ENCODE data around the gene MAN1C1. TPM values are rescaled to one million over a fixed set of nuclear protein-coding genes. Genes with fewer than 3 reads are reported as not detected.

The MAN1C1 gene
- total and polyA plus RNA-seq, 9 of the 15 experiments (the other 6 are each of a cell fraction or from before 2014, with no cell fraction given) = 0.04 to 0.44 (median 0.10) TPM; not detected in 3

- TF ChIP-seq SRSF1 (IDR thresholded peaks at IDR 0.05; ENCODE audit: low read depth, low read length) (no peak), ZNF280A (IDR thresholded peaks at IDR 0.05; ENCODE audit: low read depth, partially characterized antibody) (no peak), NR2C1 (IDR thresholded peaks at IDR 0.05) (no peak), NR2C1 (tag; IDR thresholded peaks at IDR 0.05) (no peak), ZNF644 (tag; IDR thresholded peaks at IDR 0.05; ENCODE audit: low read depth) (no peak), BACH1 (tag; IDR thresholded peaks at IDR 0.05) (no peak), RBM39 (optimal IDR thresholded peaks at IDR 0.05; ENCODE audit: low read depth, low read length) (no peak), ZC3H8 (IDR thresholded peaks at IDR 0.05) (no peak), GTF2E2 (tag; IDR thresholded peaks at IDR 0.05) (no peak), ATF3 (IDR thresholded peaks at IDR 0.05) (no peak), ATF3 (CRISPR knock-in tag; conservative IDR thresholded peaks at IDR 0.05) (no peak), ZNF41 (CRISPR knock-in tag; conservative IDR thresholded peaks at IDR 0.05) (no peak), RBM22 (IDR thresholded peaks at IDR 0.05; ENCODE audit: low read depth, low read length, poor library complexity, severe bottlenecking) (no peak), STAT5A (IDR thresholded peaks at IDR 0.05; ENCODE audit: borderline replicate concordance, low read length) (no peak), PBX2 (CRISPR knock-in tag; IDR thresholded peaks at IDR 0.05; ENCODE audit: low read depth) (no peak), PBX2 (tag; conservative IDR thresholded peaks at IDR 0.05; ENCODE audit: low read depth) (peak; percentile 96), RCOR1 (IDR thresholded peaks at IDR 0.05; ENCODE audit: borderline replicate concordance in 1 of 2, low read depth in 2 of 2, low read length in 2 of 2) (peak in 1 of 2 experiments; percentile 79; a peak in 2 of 4 replicates), E2F6 (IDR thresholded peaks at IDR 0.05; ENCODE audit: borderline replicate concordance in 1 of 2, extremely low read depth in 1 of 2, insufficient read depth in 1 of 2, insufficient read length in 1 of 2, low read depth in 1 of 2, low read length in 1 of 2, poor library complexity in 1 of 2, severe bottlenecking in 1 of 2) (no peak), HES1 (IDR thresholded peaks at IDR 0.05; ENCODE audit: low read depth) (peak; percentile 66; the same call in 1 of the 2 replicates), KLF13 (tag; IDR thresholded peaks at IDR 0.05; ENCODE audit: borderline replicate concordance, low read depth) (no peak)
These were observed 154.9 kb downstream of the MAN1C1 start (continued) for GRCh38 chr1:25771221-25772114.
